WTC11 (cell line): ENCODE results near the gene UGDH. TPM values are rescaled to one million over a fixed set of nuclear protein-coding genes. Genes with fewer than 3 reads are reported as not detected.

Experiments used
- ATF1 ChIP-seq: sonication (generic); formaldehyde crosslinking; IDR thresholded peaks from 2 replicates; pipeline ENCODE4 v1.8.1; 2023; ENCODE audit warnings: mild to moderate bottlenecking, moderate library complexity, missing genetic modification reagents
- CREB1 ChIP-seq: sonication (generic); formaldehyde crosslinking; IDR thresholded peaks from 2 replicates; pipeline ENCODE4 v1.8.0; 2023; ENCODE audit warnings: mild to moderate bottlenecking, missing genetic modification reagents
- CTCF ChIP-seq: fragments of 200-600 bp; IDR thresholded peaks from 2 replicates; pipeline ENCODE4 v1.8.0; 2022; ENCODE audit warnings: antibody characterized with exemption
- E2F5 ChIP-seq: sonication (generic); formaldehyde crosslinking; IDR thresholded peaks from 2 replicates; pipeline ENCODE4 v1.8.1; 2022; ENCODE audit warnings: mild to moderate bottlenecking, moderate library complexity, missing genetic modification reagents
- HMGXB4 ChIP-seq: sonication (generic); formaldehyde crosslinking; IDR thresholded peaks from 2 replicates; pipeline ENCODE4 v1.8.1; 2023; ENCODE audit warnings: mild to moderate bottlenecking, moderate library complexity, missing genetic modification reagents
- JAZF1 ChIP-seq: fragments of 250-450 bp; sonication (Bioruptor Pico); IDR thresholded peaks from 2 replicates; pipeline ENCODE4 v1.9.0; 2021; ENCODE audit warnings: moderate library complexity, mild to moderate bottlenecking, inconsistent platforms
- MAX ChIP-seq: sonication (generic); formaldehyde crosslinking; IDR thresholded peaks from 2 replicates; pipeline ENCODE4 v1.8.0; 2022; ENCODE audit warnings: mild to moderate bottlenecking, missing genetic modification reagents
- NFE2L1 ChIP-seq: sonication (generic); formaldehyde crosslinking; IDR thresholded peaks from 2 replicates; pipeline ENCODE4 v1.8.1; 2023; ENCODE audit warnings: missing genetic modification reagents
- NR3C1 ChIP-seq: sonication (generic); formaldehyde crosslinking; conservative IDR thresholded peaks from 2 replicates; pipeline ENCODE4 v1.8.1; 2023; ENCODE audit warnings: low read depth, mild to moderate bottlenecking, missing genetic modification reagents
- PRDM15 ChIP-seq: sonication (generic); formaldehyde crosslinking; IDR thresholded peaks from 2 replicates; pipeline ENCODE4 v1.8.0; 2022; ENCODE audit warnings: missing genetic modification reagents
- PREB ChIP-seq: sonication (generic); formaldehyde crosslinking; IDR thresholded peaks from 2 replicates; pipeline ENCODE4 v1.8.1; 2022; ENCODE audit warnings: mild to moderate bottlenecking, missing genetic modification reagents, moderate library complexity, borderline replicate concordance
- RORB ChIP-seq: fragments of 250-450 bp; sonication (Bioruptor Pico); IDR thresholded peaks from 2 replicates; pipeline ENCODE4 v1.9.0; 2021; ENCODE audit warnings: mild to moderate bottlenecking
- SMAD3 ChIP-seq: sonication (generic); formaldehyde crosslinking; IDR thresholded peaks from 2 replicates; pipeline ENCODE4 v1.8.0; 2022; ENCODE audit warnings: missing genetic modification reagents, mild to moderate bottlenecking, borderline replicate concordance
- SMAD4 ChIP-seq: sonication (generic); formaldehyde crosslinking; IDR thresholded peaks from 2 replicates; pipeline ENCODE4 v1.8.0; 2022; ENCODE audit warnings: mild to moderate bottlenecking, missing genetic modification reagents
- SP1 ChIP-seq: sonication (generic); formaldehyde crosslinking; conservative IDR thresholded peaks from 2 replicates; pipeline ENCODE4 v1.8.1; 2022; ENCODE audit warnings: missing genetic modification reagents
- TCF7 ChIP-seq: sonication (generic); formaldehyde crosslinking; IDR thresholded peaks from 2 replicates; pipeline ENCODE4 v1.8.0; 2022; ENCODE audit warnings: mild to moderate bottlenecking, low read depth, missing genetic modification reagents, moderate library complexity
- ZBTB21 ChIP-seq: sonication (generic); formaldehyde crosslinking; IDR thresholded peaks from 2 replicates; pipeline ENCODE4 v1.8.1; 2023; ENCODE audit warnings: mild to moderate bottlenecking, missing genetic modification reagents, borderline replicate concordance
- ZBTB43 ChIP-seq: sonication (generic); formaldehyde crosslinking; IDR thresholded peaks from 2 replicates; pipeline ENCODE4 v1.8.1; 2023; ENCODE audit warnings: mild to moderate bottlenecking, missing genetic modification reagents
- ZMAT4 ChIP-seq: fragments of 250-450 bp; sonication (Bioruptor Pico); IDR thresholded peaks from 2 replicates; pipeline ENCODE4 v1.9.0; 2021; ENCODE audit warnings: mild to moderate bottlenecking
- ZNF232 ChIP-seq: sonication (generic); formaldehyde crosslinking; IDR thresholded peaks from 2 replicates; pipeline ENCODE4 v1.8.0; 2022; ENCODE audit warnings: mild to moderate bottlenecking, missing genetic modification reagents
- ZNF425 ChIP-seq: fragments of 250-450 bp; sonication (Bioruptor Pico); conservative IDR thresholded peaks from 2 replicates; pipeline ENCODE4 v1.9.0; 2021; ENCODE audit warnings: mild to moderate bottlenecking
- ZNF512 ChIP-seq: sonication (generic); formaldehyde crosslinking; IDR thresholded peaks from 2 replicates; pipeline ENCODE4 v1.8.1; 2022; ENCODE audit warnings: missing genetic modification reagents, borderline replicate concordance
- total RNA-seq: library from RNA; stranded (reverse); gene quantifications from 3 replicates; pipeline ENCODE4 v1.2.3, GENCODE V29; 2021

UGDH gene
- total RNA-seq, 1 experiment from 2014 or later: 97.5 TPM

- TF ChIP-seq ZNF425 (CRISPR knock-in tag): no peak
- no peak for TF ChIP-seq TCF7
- TF ChIP-seq E2F5 (CRISPR knock-in tag): 0 out of 2 replicates have a peak, but pooled peaks have one; percentile 18
- TF ChIP-seq SP1 (CRISPR knock-in tag): peak; percentile 93
- 0 out of 2 replicates have a peak, but pooled peaks have one; percentile 15 for TF ChIP-seq RORB (CRISPR knock-in tag)
- no peak for TF ChIP-seq PREB (CRISPR knock-in tag)
- TF ChIP-seq ZNF512: no peak
- no peak for TF ChIP-seq SMAD4
- no peak for TF ChIP-seq JAZF1 (CRISPR knock-in tag)
- peak; percentile 97 for TF ChIP-seq CREB1 (CRISPR knock-in tag)
- peak; percentile 60; the same call in 1 of the 2 replicates for TF ChIP-seq SMAD3 (CRISPR knock-in tag)
- TF ChIP-seq MAX (CRISPR knock-in tag): peak; percentile 93
- 0 out of 2 replicates have a peak, but pooled peaks have one; percentile 53 for TF ChIP-seq NFE2L1 (CRISPR knock-in tag)
- peak; percentile 8; the same call in 1 of the 2 replicates for TF ChIP-seq HMGXB4
- TF ChIP-seq ZNF232 (CRISPR knock-in tag): 0 out of 2 replicates have a peak, but pooled peaks have one; percentile 42
- TF ChIP-seq ZMAT4 (CRISPR knock-in tag): no peak
- no peak for TF ChIP-seq NR3C1 (CRISPR knock-in tag)
- TF ChIP-seq PRDM15 (CRISPR knock-in tag): no peak
- TF ChIP-seq ZBTB21 (CRISPR knock-in tag): no peak
- peak; percentile 78; the same call in 1 of the 2 replicates for TF ChIP-seq ZBTB43
- TF ChIP-seq ATF1 (CRISPR knock-in tag): peak; percentile 95; the same call in 1 of the 2 replicates
- no peak for TF ChIP-seq CTCF
These were observed 68.5 kb downstream of the UGDH start, which contains the start of the genes LIAS and RPL9 (continued) for GRCh38 chr4:39458505-39459300.
